GM19438 (cell line): ENCODE results near the gene ZDBF2.
A peak's percentile ranks its signal among the peaks of the same experiment; 100 is the strongest.
"Not testable (repeated sequence)": the region's sequence is repeated elsewhere in the genome, so short reads cannot be mapped to it uniquely, and the experiment has no call there.

Source experiments
- ATAC-seq: cut with Tn5 transposase; IDR thresholded peaks from one replicate; pipeline ENCODE4 v1.9.1; 2021; ENCODE audit warnings: low read depth; ENCODE audit not compliant: unreplicated experiment

ZDBF2 gene

DNA sequence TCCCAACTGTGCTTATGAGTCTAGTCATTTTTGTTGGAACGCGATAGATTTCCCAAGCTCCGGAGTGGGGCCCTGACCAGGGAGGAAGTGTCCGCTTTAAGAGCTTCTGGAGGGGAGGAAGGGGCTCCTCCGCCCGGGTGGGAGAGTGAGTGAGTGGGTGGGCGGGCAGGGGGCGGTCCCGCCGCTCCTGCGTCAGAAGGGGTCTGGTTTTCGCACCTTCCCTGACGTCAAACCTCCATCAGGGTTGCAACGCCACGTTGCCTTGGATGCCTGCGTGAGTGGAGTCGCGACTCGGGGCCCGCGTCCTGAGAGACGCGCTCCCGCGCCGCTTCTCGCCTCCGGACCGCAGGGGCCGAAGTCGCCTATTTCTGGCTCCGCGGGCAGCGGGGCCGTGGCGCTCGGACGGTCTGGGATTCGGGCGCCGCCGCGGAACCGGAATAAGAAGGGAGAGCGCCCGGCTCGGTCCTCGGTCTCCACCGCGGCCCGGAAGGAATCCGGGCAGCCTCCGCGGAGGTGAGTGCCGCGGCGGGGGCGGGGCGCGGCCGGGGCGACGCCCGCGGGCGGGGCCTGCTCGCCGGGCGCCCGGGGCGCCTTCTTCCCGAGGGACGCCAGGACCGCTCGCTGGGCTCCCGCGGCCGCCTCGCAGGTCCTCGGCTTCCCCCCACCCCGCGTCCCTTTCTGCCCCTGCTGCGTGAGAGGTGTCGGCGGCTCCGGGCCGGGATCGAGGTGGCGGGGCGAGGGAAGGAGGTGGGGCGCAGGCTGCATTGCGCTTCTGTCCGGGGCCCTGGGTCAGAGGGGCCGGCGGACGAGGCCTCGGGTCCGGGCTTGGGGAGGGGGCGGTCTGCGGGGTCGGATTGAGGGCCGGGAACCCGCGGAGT is at the start of gene ZDBF2:
Gene ZDBF2 (plus strand): TSS at position 230 of the 878 bp plus-strand sequence. CDS start 7,187 bp downstream, outside the sequence.
- peak; percentile 84 for ATAC-seq

DNA sequence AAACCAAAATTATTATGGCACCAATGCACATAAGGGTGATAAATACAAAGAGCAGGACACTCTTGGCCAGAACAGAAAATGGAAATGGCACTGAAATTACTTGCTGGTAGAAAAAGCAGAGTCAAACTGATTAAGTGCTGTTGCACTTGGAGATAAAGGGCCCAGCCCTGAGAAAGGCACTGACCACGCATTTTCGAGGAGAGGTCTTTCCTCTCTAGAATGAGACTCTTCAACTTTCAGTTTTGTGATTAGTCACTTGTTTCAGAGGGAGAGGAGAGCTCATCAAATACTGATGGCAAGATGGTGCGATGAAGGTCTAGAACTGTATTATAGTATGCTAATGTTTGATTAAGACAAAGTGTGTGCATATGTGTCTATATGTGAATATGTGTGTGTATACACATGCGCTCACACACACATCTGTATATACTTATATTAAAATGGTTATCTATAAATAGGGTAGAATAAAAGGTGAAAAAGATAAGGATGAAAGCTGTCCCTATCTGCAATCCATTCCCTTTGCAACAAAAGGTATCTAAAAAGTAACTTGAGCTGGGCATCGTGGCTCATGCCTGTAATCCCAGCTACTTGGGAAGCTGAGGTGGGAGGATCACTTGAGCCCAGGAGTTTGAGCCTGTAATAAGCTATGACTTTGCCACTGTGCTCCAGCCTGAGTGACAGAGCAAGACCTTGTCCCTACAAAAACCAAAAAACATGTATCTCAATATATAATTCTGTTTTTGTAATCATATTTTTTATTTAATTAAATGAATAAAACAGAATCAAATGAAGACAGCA is 48.8 kb upstream of the ZDBF2 start:
- ATAC-seq: peak; percentile 90

DNA sequence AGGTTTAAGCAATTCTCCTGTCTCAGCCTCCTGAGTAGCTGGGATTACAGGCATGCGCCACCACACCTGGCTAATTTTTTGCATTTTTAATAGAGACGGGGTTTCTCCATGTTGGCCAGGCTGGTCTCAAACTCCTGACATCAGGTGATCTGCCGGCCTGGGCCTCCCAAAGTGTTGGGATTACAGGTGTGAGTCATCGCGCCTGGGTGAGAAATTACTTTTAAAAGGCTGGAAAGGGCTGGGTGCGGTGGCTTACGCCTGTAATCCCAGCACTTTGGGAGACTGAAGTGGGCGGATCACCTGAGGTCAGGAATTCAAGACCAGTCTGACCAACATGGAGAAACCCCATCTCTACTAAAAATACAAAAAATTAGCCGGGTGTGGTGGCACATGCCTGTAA is 45.8 kb upstream of the ZDBF2 start:
- not testable (repeated sequence) for ATAC-seq

DNA sequence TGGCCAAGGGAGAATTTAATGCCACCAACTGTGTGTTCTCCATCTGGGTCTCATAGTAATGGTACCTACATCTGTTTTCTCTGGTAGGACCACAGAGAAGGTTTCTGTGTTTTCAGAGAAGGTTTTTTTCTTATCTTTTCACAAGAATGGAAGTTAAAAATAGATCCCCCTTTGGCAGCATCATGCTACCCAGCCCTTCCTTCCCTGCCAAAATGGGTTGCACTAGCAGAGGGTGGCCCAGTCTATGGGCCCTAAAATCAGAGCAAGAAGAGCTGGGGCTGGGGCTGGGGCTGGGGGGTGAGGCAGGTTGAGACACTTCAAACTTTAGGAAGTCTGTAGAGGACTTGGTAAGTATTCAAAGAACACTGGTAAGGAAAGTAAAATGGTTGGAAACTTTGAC is 44.8 kb upstream of the ZDBF2 start:
- no peak for ATAC-seq

DNA sequence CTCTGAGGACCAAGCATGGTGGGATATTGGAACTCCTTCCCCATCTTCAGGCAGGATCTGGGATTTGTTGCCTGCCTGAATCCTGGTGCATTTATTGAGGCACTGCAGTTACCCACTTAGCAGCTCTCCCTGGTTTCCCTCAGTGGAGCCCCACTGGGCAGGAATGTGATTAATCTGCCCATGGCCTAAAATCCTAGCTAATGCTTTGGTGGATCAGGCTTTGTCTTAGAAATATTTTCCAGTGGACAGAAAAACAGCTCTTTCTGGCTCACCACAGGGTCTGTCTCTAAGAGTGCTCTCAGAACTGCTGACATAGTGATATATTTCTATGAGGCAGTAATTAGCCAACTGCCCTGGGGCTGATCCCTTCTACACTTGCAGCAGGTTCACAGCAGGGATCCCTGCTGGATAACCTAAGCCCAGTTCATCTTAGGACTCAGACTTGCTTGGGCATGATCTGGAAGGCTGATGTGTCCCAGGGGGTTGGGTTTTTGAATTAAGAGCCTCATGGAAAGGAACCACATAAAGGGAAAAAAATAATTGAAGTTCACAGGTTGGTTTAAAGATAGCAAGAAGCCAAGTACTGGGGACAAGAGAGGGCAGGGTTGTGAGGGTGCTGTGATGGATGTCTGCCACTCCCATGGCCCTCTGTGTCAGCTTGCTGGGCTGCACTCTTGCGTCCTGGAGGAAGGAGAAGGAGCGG is 44.3 kb upstream of the ZDBF2 start:
- no peak for ATAC-seq

DNA sequence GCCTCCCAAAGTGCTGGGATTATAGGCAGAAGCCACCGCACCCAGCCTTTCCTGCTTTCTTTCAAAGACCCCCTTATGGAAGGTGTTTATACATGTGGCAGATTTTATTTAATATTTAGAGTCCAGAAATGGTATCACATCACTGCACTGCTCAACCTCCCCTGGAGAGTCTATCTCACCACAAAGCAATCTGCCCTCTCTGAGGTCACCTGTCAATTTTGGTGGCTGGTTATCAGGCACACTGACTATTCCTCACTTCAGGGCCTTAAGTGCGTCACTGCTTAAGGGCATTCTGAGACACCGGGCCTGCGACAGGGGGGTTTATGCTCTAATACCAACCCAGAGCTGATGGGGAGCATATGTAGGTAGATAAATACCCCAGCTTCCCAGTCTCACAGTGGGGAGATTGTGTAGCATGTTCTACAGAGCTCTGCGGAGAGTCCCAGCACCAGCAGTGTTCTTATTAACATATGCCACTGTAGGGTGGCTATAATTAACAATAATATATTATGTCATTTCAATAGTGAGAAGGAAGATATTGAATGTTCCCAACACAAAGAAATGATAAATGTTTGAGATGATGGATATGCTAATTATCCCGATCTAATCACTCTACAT is 42.7 kb upstream of the ZDBF2 start:
- ATAC-seq: no peak

DNA sequence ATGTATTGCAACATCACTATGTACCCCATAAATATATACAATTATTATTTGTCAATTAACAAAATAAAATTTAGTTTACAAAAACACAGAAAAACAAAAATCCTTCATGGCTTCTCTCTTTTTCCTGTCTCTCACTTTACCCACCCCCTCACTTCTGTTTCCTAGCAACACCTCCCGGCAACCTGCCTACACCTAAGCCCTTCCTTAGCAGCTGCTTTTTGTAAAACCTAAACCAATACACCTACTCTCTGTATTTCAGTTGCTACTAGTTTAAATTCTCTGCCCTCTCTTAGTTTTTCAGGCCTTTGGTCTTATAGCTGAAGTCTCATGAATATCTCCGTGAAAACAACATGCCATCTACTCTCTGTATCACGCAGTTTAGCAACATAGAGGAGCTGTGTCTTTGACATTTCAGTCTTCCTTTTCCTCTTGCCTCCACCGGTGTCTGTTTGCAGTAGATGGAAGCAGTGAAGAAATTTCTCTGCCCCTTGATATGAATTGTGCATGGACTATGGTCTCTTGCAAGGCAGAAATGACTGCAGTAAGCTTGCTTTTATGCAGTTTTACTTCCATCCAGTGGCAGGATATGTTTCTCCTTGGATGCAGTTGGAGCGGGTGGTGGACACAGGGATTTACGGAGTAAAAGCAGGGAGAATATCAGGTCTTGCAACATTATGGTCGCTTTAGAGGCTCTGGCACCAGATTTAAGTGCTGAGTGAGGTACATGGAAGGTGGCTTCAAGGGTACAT is 42.0 kb upstream of the ZDBF2 start:
- no peak for ATAC-seq

DNA sequence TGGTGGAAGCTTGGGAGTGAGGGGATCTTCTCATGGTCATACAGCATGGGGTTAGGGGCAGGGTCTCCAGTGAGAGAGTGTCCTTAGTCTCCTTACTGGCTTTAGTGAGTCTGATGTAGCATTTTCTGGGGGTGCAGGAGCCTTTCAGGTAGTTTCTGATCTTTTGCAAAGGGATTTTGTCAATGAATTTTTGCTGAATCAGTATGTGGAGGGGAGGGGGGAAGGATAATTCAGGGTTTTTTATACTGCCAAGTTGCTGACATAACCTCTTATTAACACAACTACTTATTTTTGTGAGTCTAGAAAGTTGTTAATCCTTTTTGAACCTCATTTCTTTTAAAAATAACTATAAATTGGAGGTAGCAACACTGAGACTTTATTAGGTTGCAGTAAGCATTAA is 35.3 kb upstream of the ZDBF2 start:
- ATAC-seq: no peak

DNA sequence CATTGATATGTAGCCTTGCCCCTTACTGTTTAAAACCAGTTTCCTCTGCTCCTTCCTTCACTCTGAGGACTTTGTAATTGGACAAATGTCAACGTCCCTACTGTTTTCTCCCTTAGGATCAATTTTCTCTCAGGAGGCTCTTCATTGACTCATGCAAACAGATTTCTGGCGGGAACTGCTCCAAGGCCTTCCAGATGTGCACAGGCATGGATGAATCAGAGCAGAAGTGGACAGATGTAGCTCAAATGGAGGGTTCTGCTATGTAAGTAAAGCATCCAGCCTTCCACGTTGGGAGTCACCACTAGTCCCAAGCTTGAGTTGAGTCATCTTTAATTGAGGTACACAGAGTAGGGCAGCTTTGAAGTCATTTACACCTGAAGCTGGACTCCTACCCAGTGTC is 34.1 kb upstream of the ZDBF2 start:
- no peak for ATAC-seq

DNA sequence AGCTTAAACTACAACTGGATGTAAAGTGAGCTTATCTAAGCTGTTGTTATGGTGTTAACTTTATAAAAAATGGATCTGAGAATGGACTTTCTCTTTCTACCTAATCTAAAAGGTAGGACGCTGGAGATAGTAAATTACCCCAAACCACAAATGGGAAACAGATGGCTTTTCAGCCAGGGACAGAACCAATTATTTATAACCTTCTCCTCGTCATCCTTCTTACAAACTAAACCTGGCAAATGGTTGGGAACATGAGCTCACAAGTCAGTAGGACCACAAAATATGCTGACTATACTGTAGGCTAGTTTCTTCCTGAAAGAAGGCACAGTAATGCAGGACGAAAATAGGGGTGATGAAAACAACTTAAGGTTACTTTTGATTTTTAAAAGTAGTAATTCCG is 32.7 kb upstream of the ZDBF2 start:
- no peak for ATAC-seq

DNA sequence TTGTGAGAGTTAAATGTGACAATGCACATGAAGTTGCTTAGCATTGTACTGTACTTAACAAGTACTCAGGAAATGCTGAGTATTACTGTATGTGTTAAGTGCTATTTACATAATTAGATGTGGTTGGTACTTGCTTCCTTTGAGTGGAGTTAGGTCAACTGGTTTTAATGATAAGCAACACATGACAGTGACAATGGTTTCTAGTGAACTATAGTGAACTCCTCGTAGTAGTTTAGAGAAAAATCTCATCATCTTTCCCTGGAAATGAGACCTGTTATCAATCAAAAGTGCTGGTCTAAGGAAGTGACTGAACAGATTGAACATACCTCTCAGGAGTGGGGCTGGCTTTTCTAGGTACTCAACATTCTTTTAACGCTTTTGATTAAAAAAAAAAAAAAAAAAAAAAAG is 29.2 kb upstream of the ZDBF2 start:
- peak; percentile 44 for ATAC-seq

DNA sequence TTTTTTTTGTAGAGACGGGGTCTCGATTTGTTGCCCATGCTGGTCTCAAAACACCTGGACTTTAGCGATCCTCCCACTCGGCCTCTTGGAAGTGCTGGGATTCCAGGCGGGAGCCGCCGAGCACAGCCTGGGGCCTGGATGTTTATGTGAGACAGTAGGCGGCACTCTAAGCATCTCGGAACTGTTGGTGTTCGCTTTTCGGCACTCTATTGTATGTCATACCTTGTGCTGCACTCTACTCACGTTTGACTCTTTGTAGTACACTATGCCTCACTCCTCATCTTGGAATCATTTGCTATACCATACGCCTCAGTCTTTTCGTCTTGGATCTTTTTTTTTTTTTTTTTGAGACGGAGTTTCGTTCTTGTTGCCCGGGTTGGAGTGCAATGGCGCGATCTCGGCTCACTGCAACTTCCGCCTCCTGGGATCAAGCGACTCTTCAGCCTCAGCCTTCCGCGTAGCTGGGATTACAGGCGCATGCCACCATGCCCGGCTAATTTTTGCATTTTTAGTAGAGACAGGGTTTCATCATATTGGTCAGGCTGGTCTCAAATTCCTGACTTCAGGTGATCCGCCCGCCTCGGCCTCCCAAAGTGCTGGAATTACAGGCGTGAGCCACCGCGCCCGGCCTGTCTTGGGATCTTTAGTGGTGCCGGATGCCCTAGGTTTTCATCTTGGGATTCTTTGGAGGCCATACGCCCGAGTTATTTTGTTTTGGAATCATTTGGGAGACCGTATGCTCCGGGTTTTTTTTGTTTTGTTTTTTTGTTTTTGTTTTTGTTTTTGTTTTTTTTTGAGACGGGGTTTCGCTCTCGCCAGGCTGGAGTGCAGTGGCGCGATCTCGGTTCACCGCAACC is 24.2 kb upstream of the ZDBF2 start:
- ATAC-seq: no peak

DNA sequence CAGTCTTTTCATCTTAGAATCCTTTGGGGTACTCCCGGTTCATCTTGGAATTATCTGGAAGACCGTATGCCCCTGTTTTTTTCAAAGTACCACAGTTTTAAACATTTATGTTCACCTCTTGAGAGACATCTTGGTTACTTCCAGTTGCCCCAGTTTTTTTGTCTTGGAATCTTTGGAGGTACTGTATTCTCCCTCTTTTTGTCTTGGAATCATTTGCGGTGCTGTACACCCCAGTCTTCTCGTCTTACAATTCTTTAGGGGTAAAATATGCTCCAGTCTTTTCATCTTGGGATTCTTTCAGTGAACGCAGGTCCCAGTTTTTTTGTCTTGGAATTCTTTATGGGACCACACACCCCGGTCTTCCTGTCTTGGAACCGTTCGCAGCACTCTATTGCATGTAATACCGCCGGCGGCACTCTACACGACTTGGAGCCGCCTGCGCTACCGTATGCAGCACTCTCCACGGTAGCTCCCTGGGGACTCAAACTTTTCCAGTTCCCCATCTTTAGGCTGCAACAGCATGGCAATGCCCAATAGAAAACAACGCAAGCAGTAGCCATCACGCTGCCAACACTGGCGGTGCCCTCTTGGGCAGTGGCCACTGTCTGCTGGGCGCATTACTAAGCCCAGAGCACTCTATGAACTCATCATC is 21.2 kb upstream of the ZDBF2 start:
- no peak for ATAC-seq

DNA sequence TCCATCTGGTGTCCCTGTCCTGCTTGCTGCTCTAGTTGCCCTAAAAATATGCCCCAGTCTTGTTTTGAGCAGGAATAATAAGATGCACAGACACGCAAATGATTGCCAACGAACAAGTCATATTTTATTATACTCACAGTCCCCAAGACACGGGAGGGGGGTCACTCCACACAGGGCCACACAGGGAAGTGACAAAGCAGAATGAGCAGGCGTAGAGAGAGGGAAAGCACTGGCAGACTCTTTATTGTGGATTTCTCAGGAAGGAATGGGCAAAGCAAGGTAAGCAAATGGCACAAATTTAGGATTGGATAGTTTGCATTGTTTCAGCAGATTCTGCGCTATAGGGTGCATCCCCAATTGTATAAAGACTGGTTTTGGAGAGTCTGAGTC is 20.7 kb upstream of the ZDBF2 start:
- no peak for ATAC-seq

DNA sequence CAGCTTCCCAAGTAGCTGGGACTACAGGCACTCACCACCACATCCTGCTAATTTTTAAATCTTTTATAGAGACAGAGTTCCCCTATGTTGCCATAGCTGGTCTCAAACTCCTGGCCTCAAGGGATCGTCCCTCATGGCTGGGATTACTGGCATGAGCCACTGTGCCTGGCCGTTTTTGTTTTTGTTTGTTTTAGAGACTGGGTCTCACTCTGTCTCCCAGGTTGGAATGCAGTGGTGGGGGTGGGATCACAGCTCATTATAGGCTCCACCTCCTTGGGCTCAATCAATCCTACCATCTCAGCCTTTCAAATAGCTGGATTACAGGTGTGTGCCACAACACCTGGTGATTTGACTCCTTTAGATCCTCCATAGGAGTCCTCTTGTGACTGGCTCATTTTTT is 19.5 kb upstream of the ZDBF2 start:
- ATAC-seq: no peak

DNA sequence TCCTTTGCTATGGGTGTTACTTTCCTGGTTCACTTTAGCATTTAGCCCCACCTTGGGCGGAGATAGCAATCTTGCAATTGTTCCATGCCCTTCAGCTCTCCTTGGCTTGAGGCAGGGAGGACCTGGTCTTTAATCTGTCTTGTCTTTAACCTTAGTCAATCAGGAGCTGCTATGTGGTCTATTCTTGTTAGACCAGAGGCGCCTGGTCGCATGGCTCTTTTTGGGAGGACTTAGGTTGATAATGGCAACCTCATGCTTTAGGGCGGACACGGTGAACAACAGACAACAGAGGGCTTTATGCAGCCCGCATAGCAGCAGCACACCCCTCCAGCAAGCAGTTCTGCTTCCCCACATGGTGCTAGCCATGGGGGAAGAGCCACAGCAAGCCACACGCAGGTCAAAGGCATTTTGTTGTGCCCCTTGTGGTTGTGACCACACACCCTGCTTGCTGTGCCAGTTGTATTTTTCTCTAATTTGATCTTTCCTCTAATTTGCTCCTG is 17.7 kb upstream of the ZDBF2 start:
- ATAC-seq: no peak

DNA sequence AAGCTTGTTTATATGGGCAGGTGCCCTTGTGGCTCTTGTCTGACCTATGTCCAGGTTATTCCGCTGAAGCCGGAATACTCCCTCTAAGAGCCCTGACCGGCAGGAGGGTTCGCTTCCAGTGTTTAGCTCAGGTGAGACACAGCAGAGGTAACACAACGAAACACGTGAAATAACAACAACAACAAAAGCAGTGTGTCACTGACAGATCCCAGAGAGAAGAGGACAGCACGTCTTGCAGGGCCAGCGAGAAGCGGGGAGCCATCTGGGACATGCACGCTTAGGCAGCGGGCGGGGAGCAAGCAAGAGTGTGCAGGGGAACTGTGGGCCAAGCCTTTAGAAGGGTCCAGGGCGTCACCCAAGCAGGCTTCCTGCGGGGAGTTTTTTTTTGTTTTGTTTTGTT is 17.1 kb upstream of the ZDBF2 start:
- no peak for ATAC-seq

DNA sequence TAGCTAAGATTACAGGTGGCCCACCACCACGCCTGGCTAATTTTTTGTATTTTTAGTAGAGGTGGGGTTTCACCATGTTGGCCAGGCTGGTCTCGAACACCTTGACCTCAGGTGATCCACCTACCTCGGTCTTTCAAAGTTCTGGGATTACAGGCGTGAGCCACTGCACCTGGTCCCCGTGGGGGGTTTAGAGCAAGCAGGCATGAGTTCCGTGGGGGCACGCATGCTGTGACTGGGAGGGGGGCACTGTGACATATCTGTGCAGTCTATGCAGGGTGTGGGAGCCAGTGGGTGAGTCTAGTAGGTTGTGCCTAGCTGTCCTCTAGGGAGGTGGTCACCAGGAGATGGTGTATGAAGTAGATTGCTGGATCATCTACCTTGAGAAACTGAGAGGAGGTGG is 16.6 kb upstream of the ZDBF2 start:
- no peak for ATAC-seq
